OCI-LY1 (cell line): Measurements from ENCODE around the gene RAPGEF5.

Experiments used
- H2AFZ ChIP-seq: fragments of 200-600 bp; sonication (generic), shearing (Covaris generic); 2 replicates; pipeline ENCODE4 v1.6.0; 2014; ENCODE audit warnings: antibody characterized with exemption, mild to moderate bottlenecking, low read length
- H3F3A ChIP-seq: fragments of 200-600 bp; sonication (generic), shearing (Covaris generic); 2 replicates; pipeline ENCODE4 v1.6.0; 2014; ENCODE audit warnings: mild to moderate bottlenecking, antibody characterized with exemption, low read length, moderate library complexity; ENCODE audit not compliant: insufficient read depth
- H3K27ac ChIP-seq: fragments of 200-600 bp; sonication (generic); 2 replicates; pipeline ENCODE4 v1.5.1; 2014; ENCODE audit warnings: low read length, mixed run types, mild to moderate bottlenecking, low read depth; ENCODE audit not compliant: poor library complexity, severe bottlenecking
- H3K27me3 ChIP-seq: fragments of 200-600 bp; sonication (generic); 2 replicates; pipeline ENCODE4 v1.6.0; 2014; ENCODE audit warnings: antibody characterized with exemption, mild to moderate bottlenecking, low read length, moderate library complexity; ENCODE audit not compliant: insufficient read depth
- H3K36me3 ChIP-seq: fragments of 200-600 bp; sonication (generic); 2 replicates; pipeline ENCODE4 v1.6.1; 2014; ENCODE audit warnings: mild to moderate bottlenecking, antibody characterized with exemption, low read length, moderate library complexity, mixed read lengths; ENCODE audit not compliant: insufficient read depth
- H3K4me1 ChIP-seq: fragments of 200-600 bp; sonication (generic); 2 replicates; pipeline ENCODE4 v1.5.1; 2014; ENCODE audit warnings: mild to moderate bottlenecking, low read length, moderate library complexity; ENCODE audit not compliant: insufficient read depth, severe bottlenecking
- H3K4me2 ChIP-seq: fragments of 200-600 bp; sonication (generic), shearing (Covaris generic); 2 replicates; pipeline ENCODE4 v1.6.1; 2014; ENCODE audit warnings: low read length
- H3K4me3 ChIP-seq: fragments of 200-600 bp; sonication (generic); 2 replicates; pipeline ENCODE4 v1.5.1; 2014; ENCODE audit warnings: low read length, low read depth, mild to moderate bottlenecking, mixed read lengths; ENCODE audit not compliant: poor library complexity, severe bottlenecking
- H3K79me2 ChIP-seq: fragments of 200-600 bp; shearing (Covaris generic); 2 replicates; pipeline ENCODE4 v1.6.1; 2016; ENCODE audit warnings: mixed run types, low read length, mixed read lengths; ENCODE audit not compliant: insufficient read depth
- H3K9ac ChIP-seq: fragments of 200-600 bp; sonication (generic), shearing (Covaris generic); 2 replicates; pipeline ENCODE4 v1.6.1; 2014; ENCODE audit warnings: mild to moderate bottlenecking, low read length, mixed read lengths
- H3K9me2 ChIP-seq: fragments of 200-600 bp; sonication (generic), shearing (Covaris generic); 2 replicates; pipeline ENCODE4 v1.6.1; 2014; ENCODE audit warnings: low read depth, mild to moderate bottlenecking, low read length, mixed read lengths
- H3K9me3 ChIP-seq: fragments of 200-600 bp; shearing (Covaris generic); 2 replicates; pipeline ENCODE4 v1.6.1; 2014; ENCODE audit warnings: low read length, mixed read lengths
- H4K20me1 ChIP-seq: fragments of 200-600 bp; sonication (generic), shearing (Covaris generic); 2 replicates; pipeline ENCODE4 v1.6.0; 2016; ENCODE audit warnings: mild to moderate bottlenecking, low read length; ENCODE audit not compliant: insufficient read depth
- CTCF ChIP-seq: fragments of 200-600 bp; sonication (generic), shearing (Covaris generic); IDR thresholded peaks from 2 replicates; pipeline ENCODE4 v1.5.1; 2017; ENCODE audit warnings: mild to moderate bottlenecking, antibody characterized with exemption, low read length, moderate library complexity, mixed read lengths
- EZH2 ChIP-seq: fragments of 200-600 bp; sonication (generic), shearing (Covaris generic); IDR thresholded peaks from 2 replicates; pipeline ENCODE4 v1.8.0; 2017; ENCODE audit warnings: borderline replicate concordance, mixed run types, mild to moderate bottlenecking, antibody characterized with exemption, low read length, moderate library complexity, mixed read lengths

RAPGEF5 gene

GRCh38 chr7:22216309-22216708 is 140.6 kb downstream of the RAPGEF5 start:
- H3K79me2 ChIP-seq = no peaks in the 10 kb centered on the region
- no peak overlapping the region for H3K4me2 ChIP-seq
- H3K9me3 ChIP-seq = no peaks in the 10 kb centered on the region

GRCh38 chr7:22214000-22214399 is 143.0 kb downstream of the RAPGEF5 start:
- H3K36me3 ChIP-seq = peaks cover 16% of the 10 kb centered on the region
- no peaks in the 10 kb centered on the region for H3K4me1 ChIP-seq
- no peaks in the 10 kb centered on the region for H3F3A ChIP-seq
- TF ChIP-seq EZH2 (no peak), CTCF (no peak)
- no peak overlapping the region for H3K4me3 ChIP-seq
- H3K9me2 ChIP-seq = no peaks in the 10 kb centered on the region
- no peak overlapping the region for H3K9ac ChIP-seq
- no peaks in the 10 kb centered on the region for H3K27me3 ChIP-seq
- H2AFZ ChIP-seq = no peak overlapping the region
- H3K9me3 ChIP-seq = no peaks in the 10 kb centered on the region
- H3K4me2 ChIP-seq = no peak overlapping the region
- H3K79me2 ChIP-seq = no peaks in the 10 kb centered on the region
- H4K20me1 ChIP-seq = no peaks in the 10 kb centered on the region
- H3K27ac ChIP-seq = no peak overlapping the region

More at GRCh38 chr7:22216309-22216708, 140.6 kb downstream of the RAPGEF5 start:
- Histone ChIP-seq H3K9me2 (no peaks in the 10 kb centered on the region), H4K20me1 (no peaks in the 10 kb centered on the region), H3K36me3 (peaks cover 25% of the 10 kb centered on the region), H3K9ac (no peak overlapping the region), H3K4me3 (no peak overlapping the region), H3K4me1 (no peaks in the 10 kb centered on the region), H3K27ac (no peak overlapping the region), H2AFZ (no peak overlapping the region), H3K27me3 (no peaks in the 10 kb centered on the region), H3F3A (no peaks in the 10 kb centered on the region)
- TF ChIP-seq EZH2 = no peak
- TF ChIP-seq CTCF = no peak

GRCh38 chr7:22213081-22213480 is 143.9 kb downstream of the RAPGEF5 start:
- no peaks in the 10 kb centered on the region for H3K79me2 ChIP-seq

More at GRCh38 chr7:22213081-22213480, 143.9 kb downstream of the RAPGEF5 start:
- Histone ChIP-seq H3F3A (no peaks in the 10 kb centered on the region), H3K4me3 (no peak overlapping the region), H3K27ac (no peak overlapping the region), H3K4me1 (no peaks in the 10 kb centered on the region), H4K20me1 (no peaks in the 10 kb centered on the region), H3K36me3 (peaks cover 7% of the 10 kb centered on the region; the same call in 1 of the 2 replicates), H3K4me2 (no peak overlapping the region), H3K9me2 (no peaks in the 10 kb centered on the region), H3K9ac (no peak overlapping the region), H2AFZ (no peak overlapping the region), H3K27me3 (no peaks in the 10 kb centered on the region), H3K9me3 (no peaks in the 10 kb centered on the region)
- TF ChIP-seq CTCF (no peak), EZH2 (no peak)
